HG02759 (cell line): ENCODE results near the gene RAE1.
A peak's percentile ranks its signal among the peaks of the same experiment; 100 is the strongest.

Experiments used
- ATAC-seq: cut with Tn5 transposase; IDR thresholded peaks from one replicate; pipeline ENCODE4 v1.9.1; 2021; ENCODE audit warnings: mild to moderate bottlenecking, moderate library complexity; ENCODE audit not compliant: unreplicated experiment

Gene RAE1, protein sequence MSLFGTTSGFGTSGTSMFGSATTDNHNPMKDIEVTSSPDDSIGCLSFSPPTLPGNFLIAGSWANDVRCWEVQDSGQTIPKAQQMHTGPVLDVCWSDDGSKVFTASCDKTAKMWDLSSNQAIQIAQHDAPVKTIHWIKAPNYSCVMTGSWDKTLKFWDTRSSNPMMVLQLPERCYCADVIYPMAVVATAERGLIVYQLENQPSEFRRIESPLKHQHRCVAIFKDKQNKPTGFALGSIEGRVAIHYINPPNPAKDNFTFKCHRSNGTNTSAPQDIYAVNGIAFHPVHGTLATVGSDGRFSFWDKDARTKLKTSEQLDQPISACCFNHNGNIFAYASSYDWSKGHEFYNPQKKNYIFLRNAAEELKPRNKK

GRCh38 chr20:57351042-57351783, at the start of gene RAE1:
TSS of gene RAE1 (plus strand) at chr20:57351255. CDS start at chr20:57354039, 2,784 bp downstream.
- peak; percentile 89 for ATAC-seq

DNA sequence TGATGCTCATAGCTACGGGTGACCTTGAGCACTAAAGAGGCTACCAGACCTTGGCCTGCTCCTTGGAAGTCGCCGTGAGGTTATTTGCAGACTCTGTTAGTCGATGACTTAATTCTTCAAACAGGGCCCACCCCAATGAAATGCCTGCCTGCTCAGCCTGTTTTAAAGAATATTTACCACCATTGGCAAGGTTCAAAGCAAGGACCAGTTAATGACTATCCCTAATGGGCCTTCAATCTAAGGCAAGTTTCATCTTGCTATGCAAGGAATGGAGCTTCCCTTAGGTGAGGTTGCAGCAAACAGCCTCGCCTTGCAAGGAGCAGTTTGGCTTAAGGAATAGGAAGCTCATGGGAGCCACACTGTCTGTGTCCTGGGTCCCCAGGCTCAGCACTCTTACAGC, 44.3 kb upstream of the RAE1 start:
- ATAC-seq, result no peak

GRCh38 chr20:57308451-57309271, 42.4 kb upstream of the RAE1 start:
- no peak for ATAC-seq

DNA sequence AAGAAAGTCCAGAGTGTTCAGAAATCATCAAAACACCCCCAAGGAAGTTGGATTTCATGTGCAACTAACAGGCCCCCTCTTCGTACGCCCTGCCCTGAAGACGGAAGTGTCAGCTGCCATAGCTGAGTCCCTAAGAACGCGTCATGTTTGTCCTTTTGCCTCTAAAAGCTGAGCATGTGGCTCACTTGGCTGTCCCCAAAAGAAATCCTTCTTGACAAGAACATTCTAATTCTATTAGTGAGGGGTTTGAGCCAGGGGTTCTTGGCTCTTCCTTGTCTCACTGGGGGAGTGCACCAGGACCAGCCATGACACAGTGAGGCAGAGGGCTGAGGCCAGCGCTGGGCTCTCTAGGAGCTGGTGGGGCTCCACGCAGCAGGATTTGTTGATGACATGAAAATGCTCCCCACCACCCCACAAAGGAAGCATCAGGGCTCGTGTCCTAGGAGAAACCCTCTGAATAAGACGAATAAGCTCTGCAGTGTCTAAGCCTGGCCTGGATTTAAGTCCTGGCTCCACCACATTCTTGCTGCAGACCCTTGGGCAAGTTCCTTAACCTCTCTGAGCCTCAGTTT, 41.4 kb upstream of the RAE1 start:
- no peak for ATAC-seq

DNA sequence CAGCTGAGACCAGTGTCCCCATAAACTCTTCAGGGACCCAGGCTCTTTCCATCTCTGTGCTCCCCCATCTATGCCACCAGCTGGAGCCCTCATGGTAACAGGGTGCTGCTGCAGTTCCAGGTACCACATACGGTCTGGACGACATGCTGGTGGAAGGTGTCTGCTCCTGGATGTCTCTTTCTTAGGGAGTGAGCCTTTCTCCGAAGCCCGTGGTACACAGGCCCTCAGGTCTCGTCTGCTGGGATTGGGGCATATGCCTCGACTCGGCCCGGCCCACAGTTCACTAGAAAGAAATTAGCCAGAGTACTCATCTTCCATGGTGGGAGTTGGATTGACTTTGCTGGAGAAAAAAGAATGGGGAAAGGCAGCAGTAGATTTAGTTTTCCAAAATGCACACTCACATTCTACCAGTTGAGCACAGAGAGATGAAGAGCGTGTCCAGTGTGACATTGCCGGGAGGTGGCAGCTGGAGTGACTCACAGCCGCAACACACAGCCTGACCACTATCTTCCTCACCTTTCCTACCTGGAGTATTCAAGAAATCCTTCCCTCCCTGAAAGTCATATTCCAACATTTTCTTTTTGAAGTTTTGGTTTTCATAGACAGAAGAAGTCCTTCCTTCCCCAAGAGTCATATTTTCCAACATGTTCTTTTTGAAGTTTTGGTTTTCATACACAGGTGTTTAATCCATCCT, 40.1 kb upstream of the RAE1 start:
- ATAC-seq, result no peak

- ATAC-seq, result no peak
These were observed 38.9 kb upstream of the RAE1 start for GRCh38 chr20:57312138-57312537.

DNA sequence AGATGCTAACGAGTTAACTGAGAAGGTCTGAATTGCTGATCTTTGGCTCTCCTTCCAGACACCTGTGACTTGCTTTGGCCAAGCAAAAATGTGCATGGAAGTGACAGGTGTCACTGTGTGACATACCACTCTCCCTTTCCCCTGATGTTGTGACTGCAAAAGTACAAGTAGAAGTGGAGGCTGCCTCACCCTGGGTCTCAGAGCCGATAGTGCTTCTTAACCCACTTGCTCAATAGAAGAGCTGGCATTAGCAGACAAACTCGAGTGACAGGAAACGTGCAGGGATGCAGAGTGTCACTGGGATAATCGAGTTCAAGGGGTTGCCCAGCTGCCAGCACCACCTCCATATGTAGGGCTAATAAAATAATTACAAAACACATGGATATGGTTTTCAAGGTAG, 37.8 kb upstream of the RAE1 start:
- ATAC-seq, result no peak

- ATAC-seq, result no peak
These were observed 37.1 kb upstream of the RAE1 start for GRCh38 chr20:57313951-57314350.

DNA sequence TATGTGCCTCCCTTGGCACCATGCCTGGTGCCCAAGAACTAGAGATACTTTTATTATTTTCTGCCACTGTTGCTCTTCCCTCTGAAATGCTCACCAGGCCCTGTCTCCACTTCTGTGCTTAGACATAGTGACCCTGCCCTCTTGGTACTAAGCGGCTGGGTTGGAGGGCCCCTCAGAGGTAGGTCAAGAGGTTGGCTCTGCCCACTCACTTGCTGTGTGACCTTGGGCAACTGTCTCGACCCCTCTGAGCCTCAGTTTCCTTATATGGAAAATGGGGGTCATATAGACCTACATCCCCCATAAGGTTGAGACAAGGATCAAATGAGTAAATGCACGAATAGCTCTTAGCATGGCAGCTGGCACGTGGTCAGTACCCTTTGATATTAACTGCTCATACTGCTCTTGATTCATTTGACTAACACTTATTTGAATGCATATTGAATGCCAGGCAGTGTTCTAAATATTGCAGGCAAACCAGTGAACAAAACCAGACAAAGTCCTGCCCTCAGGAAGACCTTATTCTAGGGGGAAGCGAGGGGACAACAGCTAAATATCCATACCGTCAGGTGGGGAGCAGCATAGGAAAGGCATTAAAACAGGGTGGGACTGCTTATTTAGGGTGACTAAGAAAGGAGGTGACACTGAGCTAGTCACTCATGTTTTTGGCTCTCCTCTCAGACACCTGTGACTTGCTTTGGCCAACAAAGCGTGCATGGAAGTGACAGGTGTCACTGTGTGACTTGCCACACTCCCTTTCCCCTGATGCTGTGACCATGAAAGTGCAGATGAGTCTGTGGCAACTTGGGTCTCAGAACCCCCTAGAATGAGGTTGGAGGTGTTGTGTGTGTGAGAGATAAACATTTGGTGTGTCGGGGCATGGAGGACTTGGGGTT, 35.7 kb upstream of the RAE1 start:
- ATAC-seq, result no peak

GRCh38 chr20:57315976-57316480, 35.0 kb upstream of the RAE1 start:
- no peak for ATAC-seq

DNA sequence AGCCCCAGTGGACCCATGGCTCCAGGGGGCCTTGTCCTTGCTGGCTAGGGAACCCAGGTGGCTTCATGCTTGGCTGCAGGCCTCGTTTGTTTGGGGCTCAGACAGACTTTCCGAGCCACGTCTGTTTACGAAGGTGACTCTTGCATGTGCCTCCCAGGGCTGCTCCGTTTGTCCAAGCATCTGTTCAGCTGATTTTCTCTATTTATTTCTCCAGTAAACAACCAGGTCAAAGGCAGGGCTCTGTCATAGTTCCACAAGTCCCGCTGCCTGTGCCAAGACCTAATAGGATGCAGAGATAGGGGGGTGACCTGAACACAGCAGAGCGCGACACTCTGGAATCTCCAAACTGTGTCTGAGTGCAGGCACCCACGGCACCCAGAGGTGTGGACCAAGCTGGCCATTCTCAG, 34.3 kb upstream of the RAE1 start:
- ATAC-seq, result no peak

- no peak for ATAC-seq
These were observed 33.7 kb upstream of the RAE1 start for GRCh38 chr20:57317316-57317788.

DNA sequence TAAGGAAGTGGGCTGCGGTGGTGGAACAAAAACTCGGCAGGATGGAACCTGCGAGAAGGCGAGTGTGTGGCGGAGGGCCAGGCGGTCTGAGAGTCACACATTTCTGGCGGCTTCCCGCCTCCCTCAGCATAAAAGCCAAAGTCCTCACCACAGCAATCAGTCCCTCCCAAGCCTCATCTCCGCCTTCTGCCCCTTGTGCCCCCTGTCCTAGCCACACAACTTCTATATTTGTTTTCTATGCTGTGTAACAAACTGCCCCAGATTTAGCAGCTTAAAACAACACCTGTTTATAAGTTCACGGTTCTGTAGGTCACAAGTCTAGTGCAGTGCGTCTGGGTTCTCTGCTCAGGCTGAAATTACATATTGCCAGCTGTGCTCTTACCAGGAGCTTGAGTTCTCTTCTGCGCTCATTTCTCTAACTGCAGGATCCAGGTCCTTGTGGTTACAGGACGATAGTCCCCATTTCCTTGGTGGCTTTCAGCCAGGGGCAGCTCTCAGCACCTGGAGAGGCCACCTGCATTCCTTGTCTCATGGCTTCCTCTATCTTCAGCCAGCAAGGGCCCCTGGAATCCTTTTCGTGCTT, 33.2 kb upstream of the RAE1 start:
- no peak for ATAC-seq

- ATAC-seq, result no peak
These were observed 31.5 kb upstream of the RAE1 start for GRCh38 chr20:57319584-57319983.

- no peak for ATAC-seq
These were observed 30.7 kb upstream of the RAE1 start for GRCh38 chr20:57320358-57320757.

DNA sequence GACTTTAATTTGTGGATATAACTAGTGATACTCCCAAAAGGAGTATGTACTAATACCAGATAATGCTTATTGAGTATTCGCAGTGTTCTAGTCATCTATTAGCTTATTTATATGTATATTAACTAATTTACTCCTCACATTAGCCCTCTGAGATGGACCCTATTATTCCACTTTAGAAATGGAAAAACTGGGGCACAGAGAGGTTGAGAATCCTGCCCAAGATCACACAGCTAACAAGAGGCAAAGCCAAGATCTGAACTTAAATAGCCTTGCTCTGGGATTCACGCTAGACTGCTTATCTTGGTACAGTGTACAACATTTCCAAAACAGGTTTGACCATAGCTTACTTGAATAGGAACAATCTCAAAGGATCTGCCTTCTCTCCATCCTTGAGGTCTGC, 29.9 kb upstream of the RAE1 start:
- ATAC-seq, result no peak

DNA sequence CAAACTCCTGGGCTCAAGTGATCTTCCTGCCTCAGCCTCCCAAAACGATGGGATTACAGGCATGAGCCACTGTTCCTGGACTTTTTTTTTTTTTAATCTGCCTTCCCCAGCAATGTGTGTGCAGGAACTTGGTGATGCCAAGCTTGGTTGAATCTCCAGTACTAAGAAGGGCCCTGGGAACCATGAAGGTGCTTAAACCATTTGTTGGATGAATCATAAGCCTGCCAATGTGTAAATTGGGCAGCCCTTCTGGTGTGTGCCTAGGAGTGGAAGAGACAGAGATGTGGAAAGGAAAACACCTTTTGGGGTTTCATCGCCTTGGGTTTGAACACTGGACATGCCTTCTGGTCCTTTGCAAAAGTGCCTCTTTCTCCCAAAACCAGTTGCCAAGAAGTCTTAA, 28.6 kb upstream of the RAE1 start:
- ATAC-seq, result no peak

GRCh38 chr20:57323034-57323433, 28.0 kb upstream of the RAE1 start:
- ATAC-seq, result no peak
